GM19438 (cell line): ENCODE data around the gene EPM2AIP1.
"Not testable (repeated sequence)": the region's sequence is repeated elsewhere in the genome, so short reads cannot be mapped to it uniquely, and the experiment has no call there.

ENCODE experiments used
- ATAC-seq: cut with Tn5 transposase; IDR thresholded peaks from one replicate; pipeline ENCODE4 v1.9.1; 2021; ENCODE audit warnings: low read depth; ENCODE audit not compliant: unreplicated experiment

Gene EPM2AIP1

GRCh38 chr3:36993326-36994283 lies 674 bp upstream of the EPM2AIP1 start, which contains the start of gene MLH1:
TSS of gene MLH1 (plus strand) at chr3:36993518. CDS start at chr3:36993548, 30 bp downstream.
- peak; percentile 91 for ATAC-seq

- ATAC-seq: no peak
These were observed 767 bp downstream of the EPM2AIP1 start for GRCh38 chr3:36991923-36992805.

GRCh38 chr3:36991147-36991546 lies 1.8 kb downstream of the EPM2AIP1 start:
- no peak for ATAC-seq

GRCh38 chr3:36989568-36989967 lies 3.4 kb downstream of the EPM2AIP1 start:
- ATAC-seq: no peak

- ATAC-seq: no peak
These were observed 3.9 kb downstream of the EPM2AIP1 start for GRCh38 chr3:36989005-36989404.

- ATAC-seq: no peak
These were observed 4.6 kb downstream of the EPM2AIP1 start for GRCh38 chr3:36988356-36988755.

- no peak for ATAC-seq
These were observed 11.9 kb downstream of the EPM2AIP1 start for GRCh38 chr3:36981006-36981405.

GRCh38 chr3:36973139-36973538 lies 19.8 kb downstream of the EPM2AIP1 start:
- ATAC-seq: no peak

GRCh38 chr3:36972163-36972562 lies 20.8 kb downstream of the EPM2AIP1 start:
- no peak for ATAC-seq

GRCh38 chr3:36969540-36970432 lies 23.1 kb downstream of the EPM2AIP1 start:
- peak; percentile 98 for ATAC-seq

- no peak for ATAC-seq
These were observed 23.8 kb downstream of the EPM2AIP1 start for GRCh38 chr3:36969085-36969484.

GRCh38 chr3:36965440-36965839 lies 27.5 kb downstream of the EPM2AIP1 start:
- ATAC-seq: no peak

GRCh38 chr3:36964817-36965216 lies 28.1 kb downstream of the EPM2AIP1 start:
- ATAC-seq: no peak

GRCh38 chr3:36964331-36964730 lies 28.6 kb downstream of the EPM2AIP1 start:
- no peak for ATAC-seq

GRCh38 chr3:36963008-36963407 lies 29.9 kb downstream of the EPM2AIP1 start:
- not testable (repeated sequence) for ATAC-seq

- ATAC-seq: no peak
These were observed 32.4 kb downstream of the EPM2AIP1 start for GRCh38 chr3:36960502-36960901.

GRCh38 chr3:36959821-36960220 lies 33.1 kb downstream of the EPM2AIP1 start:
- no peak for ATAC-seq

- no peak for ATAC-seq
These were observed 34.9 kb downstream of the EPM2AIP1 start for GRCh38 chr3:36957862-36958686.

- ATAC-seq: no peak
These were observed 35.9 kb downstream of the EPM2AIP1 start for GRCh38 chr3:36957063-36957462.
